Osteocyte (in vitro differentiated cells): ENCODE data around the gene ATAD2B. TPM values are rescaled to one million over a fixed set of nuclear protein-coding genes. Genes with fewer than 3 reads are reported as not detected.
A peak's percentile ranks its signal among the peaks of the same experiment; 100 is the strongest.

Experiments
- DNase-seq: peaks from one replicate; pipeline ENCODE4 v3.0.0; 2021; ENCODE audit warnings: mixed read lengths; ENCODE audit not compliant: unreplicated experiment; ENCODE audit errors: extremely low spot score
- H3K27ac Mint-ChIP-seq: one replicate; pipeline ENCODE4 v1.8.0; 2021; ENCODE audit warnings: mild to moderate bottlenecking, mixed read lengths; ENCODE audit not compliant: unreplicated experiment
- H3K27me3 Mint-ChIP-seq: one replicate; pipeline ENCODE4 v1.8.0; 2021; ENCODE audit warnings: mixed read lengths; ENCODE audit not compliant: unreplicated experiment
- H3K36me3 Mint-ChIP-seq: one replicate; pipeline ENCODE4 v1.8.0; 2021; ENCODE audit warnings: mixed read lengths; ENCODE audit not compliant: unreplicated experiment
- H3K4me1 Mint-ChIP-seq: one replicate; pipeline ENCODE4 v1.8.0; 2021; ENCODE audit warnings: mixed read lengths; ENCODE audit not compliant: unreplicated experiment
- H3K4me3 Mint-ChIP-seq: one replicate; pipeline ENCODE4 v1.8.0; 2021; ENCODE audit warnings: mild to moderate bottlenecking, moderate library complexity, mixed read lengths; ENCODE audit not compliant: unreplicated experiment
- H3K9me3 Mint-ChIP-seq: one replicate; pipeline ENCODE4 v1.8.0; 2021; ENCODE audit warnings: mixed read lengths; ENCODE audit not compliant: unreplicated experiment
- total RNA-seq: library from RNA; stranded (reverse); gene quantifications from 2 replicates; pipeline ENCODE4 v1.2.1, GENCODE V29; 2021
- TF ChIP-seq, protein P1 (sequence below): fragments of 200-600 bp; sonication (generic); IDR thresholded peaks from 2 replicates; pipeline ENCODE4 v1.5.0; 2021; ENCODE audit warnings: antibody characterized with exemption, mild to moderate bottlenecking, moderate library complexity

The ATAD2B gene
- total RNA-seq, 1 donor from 2014 or later: 27.3 TPM

DNA sequence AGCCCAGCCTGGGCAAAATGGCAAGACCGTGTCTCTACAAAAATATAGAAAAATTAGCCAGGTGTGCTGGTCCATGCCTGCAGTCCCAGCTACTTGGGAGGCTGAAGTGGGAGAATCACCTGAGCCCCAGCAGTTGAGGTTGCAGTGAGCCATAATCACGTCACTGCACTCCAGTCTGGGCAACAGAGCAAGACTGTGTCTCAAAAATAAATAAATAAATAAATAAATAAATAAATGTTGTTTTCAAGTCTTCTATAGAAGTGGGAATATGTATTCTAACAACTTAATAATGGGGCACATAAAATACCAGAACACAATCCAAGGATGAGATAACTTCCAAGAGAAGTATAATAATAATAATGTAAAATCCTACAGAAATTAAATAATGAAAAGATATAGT lies 23.9 kb downstream of the ATAD2B start:
- Mint-ChIP-seq H3K36me3 (peaks cover 2% of the 10 kb centered on the region), H3K27ac (no peak overlapping the region), H3K9me3 (no peaks in the 10 kb centered on the region), H3K4me3 (no peak overlapping the region), H3K4me1 (peaks cover 32% of the 10 kb centered on the region), H3K27me3 (no peaks in the 10 kb centered on the region)
- DNase-seq: no peak
- TF ChIP-seq, protein P1, sequence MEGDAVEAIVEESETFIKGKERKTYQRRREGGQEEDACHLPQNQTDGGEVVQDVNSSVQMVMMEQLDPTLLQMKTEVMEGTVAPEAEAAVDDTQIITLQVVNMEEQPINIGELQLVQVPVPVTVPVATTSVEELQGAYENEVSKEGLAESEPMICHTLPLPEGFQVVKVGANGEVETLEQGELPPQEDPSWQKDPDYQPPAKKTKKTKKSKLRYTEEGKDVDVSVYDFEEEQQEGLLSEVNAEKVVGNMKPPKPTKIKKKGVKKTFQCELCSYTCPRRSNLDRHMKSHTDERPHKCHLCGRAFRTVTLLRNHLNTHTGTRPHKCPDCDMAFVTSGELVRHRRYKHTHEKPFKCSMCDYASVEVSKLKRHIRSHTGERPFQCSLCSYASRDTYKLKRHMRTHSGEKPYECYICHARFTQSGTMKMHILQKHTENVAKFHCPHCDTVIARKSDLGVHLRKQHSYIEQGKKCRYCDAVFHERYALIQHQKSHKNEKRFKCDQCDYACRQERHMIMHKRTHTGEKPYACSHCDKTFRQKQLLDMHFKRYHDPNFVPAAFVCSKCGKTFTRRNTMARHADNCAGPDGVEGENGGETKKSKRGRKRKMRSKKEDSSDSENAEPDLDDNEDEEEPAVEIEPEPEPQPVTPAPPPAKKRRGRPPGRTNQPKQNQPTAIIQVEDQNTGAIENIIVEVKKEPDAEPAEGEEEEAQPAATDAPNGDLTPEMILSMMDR: no peak

DNA sequence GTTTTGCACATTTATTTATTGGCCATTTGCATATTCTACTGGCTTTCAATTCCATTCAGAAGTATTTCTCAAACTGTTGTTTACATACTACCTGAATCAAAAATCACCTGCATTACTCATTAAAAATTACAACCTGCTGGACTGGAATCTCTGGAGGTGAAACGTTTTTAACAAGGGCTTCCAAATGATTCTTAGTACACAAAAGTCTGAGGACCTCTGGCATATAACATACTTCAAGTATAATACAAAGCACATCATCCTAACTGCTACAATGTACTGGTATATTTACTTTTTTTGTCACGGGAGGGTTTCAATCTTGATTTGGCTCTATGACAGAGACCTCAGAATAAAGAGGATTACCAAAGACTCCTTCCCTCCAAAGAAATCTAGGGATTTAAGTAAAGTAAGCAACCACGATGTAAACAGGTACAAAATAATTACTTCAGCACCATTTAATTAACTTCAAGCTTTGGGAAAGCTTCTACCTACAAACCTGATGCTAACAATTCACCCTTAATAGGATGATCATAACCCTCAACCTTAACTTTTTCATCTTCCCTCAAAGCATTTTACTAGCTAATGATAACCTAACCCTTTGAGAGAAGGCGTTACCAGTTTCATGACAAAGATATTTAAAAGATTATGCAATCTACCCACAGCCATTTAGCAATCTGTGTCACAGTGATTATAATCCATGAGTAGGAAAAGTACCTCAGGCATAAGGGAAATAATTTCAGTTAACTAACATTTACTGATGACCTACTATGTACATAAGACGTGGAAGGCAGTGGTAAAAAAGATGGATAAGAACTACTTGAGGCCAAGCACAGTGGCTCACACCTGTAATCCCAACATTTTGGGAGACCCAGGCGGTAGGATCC lies 24.7 kb downstream of the ATAD2B start:
- DNase-seq: no peak

DNA sequence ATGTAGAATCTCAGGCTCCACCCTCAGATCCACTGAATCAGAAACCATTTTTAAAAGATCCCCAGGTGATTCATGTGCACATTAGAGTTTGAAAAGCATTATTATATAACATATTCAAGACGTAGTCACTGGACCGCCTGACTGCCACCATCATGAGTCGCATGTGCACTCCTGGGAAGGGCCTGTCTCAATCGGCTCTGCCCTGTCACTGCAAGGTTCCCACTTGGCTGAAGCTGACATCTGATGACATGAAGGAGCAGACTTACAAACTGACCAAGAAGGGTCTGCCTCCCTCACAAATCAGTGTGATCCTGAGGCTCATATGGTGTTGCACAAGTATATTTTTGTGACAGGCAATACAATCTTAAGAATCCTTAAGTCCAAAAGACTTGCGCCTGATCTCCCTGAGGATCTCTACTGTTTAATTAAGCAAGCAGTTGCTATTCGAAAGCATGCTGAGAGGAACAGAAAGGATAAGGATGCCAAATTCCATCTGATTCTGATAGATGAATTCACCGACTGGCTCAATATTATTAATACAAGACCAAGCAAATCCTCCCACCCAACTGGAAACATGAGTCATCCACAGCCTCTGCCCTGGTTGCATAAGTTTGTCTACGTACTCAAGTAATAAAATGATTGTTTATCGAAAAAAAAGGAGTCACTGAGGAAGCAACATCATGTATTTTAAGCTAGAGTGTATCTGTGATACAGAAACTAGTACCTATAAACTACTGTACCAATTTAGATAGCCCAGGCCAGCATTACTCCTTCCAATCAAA lies 26.2 kb downstream of the ATAD2B start:
- Mint-ChIP-seq H3K27me3 (no peaks in the 10 kb centered on the region), H3K9me3 (no peaks in the 10 kb centered on the region), H3K4me1 (peaks cover 31% of the 10 kb centered on the region), H3K27ac (peak overlapping the region; percentile 81), H3K4me3 (no peak overlapping the region), H3K36me3 (peaks cover 2% of the 10 kb centered on the region)
- no peak for DNase-seq
- TF ChIP-seq, protein P1: no peak

More for the DNA sequence above, 24.7 kb downstream of the ATAD2B start:
- no peak overlapping the region for H3K27ac Mint-ChIP-seq
- TF ChIP-seq, protein P1: no peak
- H3K36me3 Mint-ChIP-seq: peaks cover 2% of the 10 kb centered on the region
- H3K4me3 Mint-ChIP-seq: no peak overlapping the region
- H3K4me1 Mint-ChIP-seq: peaks cover 32% of the 10 kb centered on the region
- H3K9me3 Mint-ChIP-seq: no peaks in the 10 kb centered on the region
- H3K27me3 Mint-ChIP-seq: no peaks in the 10 kb centered on the region

DNA sequence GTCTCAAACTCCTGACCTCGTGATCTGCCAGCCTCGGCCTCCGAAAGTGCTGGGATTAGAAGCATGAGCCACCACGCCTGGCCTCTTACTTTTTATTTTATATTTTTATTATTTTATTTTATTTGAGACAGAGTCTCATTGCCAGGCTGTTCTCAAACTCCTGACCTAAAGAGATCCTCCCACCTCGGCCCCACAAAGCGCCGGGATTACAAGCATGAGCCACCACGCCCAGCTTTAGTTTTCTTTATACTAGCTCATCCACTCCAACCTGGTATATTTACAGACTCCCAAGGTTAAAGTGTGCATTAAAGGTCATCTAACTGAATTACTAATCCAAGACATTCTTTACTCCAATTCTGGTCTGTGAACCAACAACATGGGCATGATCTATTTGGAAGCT lies 26.8 kb downstream of the ATAD2B start:
- Mint-ChIP-seq H3K4me1 (peaks cover 28% of the 10 kb centered on the region), H3K27me3 (no peaks in the 10 kb centered on the region), H3K27ac (peak overlapping the region; percentile 81), H3K9me3 (no peaks in the 10 kb centered on the region), H3K36me3 (peaks cover 2% of the 10 kb centered on the region), H3K4me3 (no peak overlapping the region)
- DNase-seq: no peak
- TF ChIP-seq, protein P1: no peak

DNA sequence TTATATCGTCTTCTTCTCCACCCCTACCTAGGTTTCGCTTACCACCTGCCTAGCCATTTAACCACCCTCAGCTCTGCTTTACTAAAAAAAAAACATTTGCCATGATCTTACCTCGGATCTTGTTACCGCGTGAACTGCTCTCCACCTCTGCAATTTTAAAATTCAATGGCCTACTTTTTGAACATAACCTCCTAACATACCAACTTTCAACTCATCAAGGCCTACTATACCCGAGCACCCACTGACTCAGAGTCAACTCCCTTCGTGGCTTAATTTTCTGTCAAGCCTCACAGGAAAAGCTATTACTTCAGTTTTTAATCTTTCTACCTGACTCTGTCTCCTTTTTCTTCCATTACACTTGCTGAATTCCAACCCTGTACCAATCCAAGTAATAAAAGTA lies 55.7 kb downstream of the ATAD2B start:
- H3K27ac Mint-ChIP-seq: no peak overlapping the region
- H3K36me3 Mint-ChIP-seq: peaks cover 50% of the 10 kb centered on the region
- H3K4me1 Mint-ChIP-seq: no peaks in the 10 kb centered on the region
- no peak for DNase-seq
- no peaks in the 10 kb centered on the region for H3K9me3 Mint-ChIP-seq
- TF ChIP-seq, protein P1: no peak
- no peaks in the 10 kb centered on the region for H3K27me3 Mint-ChIP-seq
- H3K4me3 Mint-ChIP-seq: no peak overlapping the region
